Left lobe of liver (tissue), 2 donors: ENCODE data around the gene ARID1A. TPM values are rescaled to one million over a fixed set of nuclear protein-coding genes. Genes with fewer than 3 reads are reported as not detected.
"Not testable (repeated sequence)": the region's sequence is repeated elsewhere in the genome, so short reads cannot be mapped to it uniquely, and the experiment has no call there.

Experiments
- ATAC-seq: fragments of 200-7000 bp; cut with Tn5 transposase; one replicate; pipeline ENCODE4 v1.9.1; 2020; ENCODE audit warnings: mild to moderate bottlenecking, moderate library complexity
- DNase-seq: peaks from one replicate; pipeline ENCODE4 v3.0.0-alpha.2; 2020; ENCODE audit warnings: low spot score
- total RNA-seq: library from RNA; stranded (reverse); gene quantifications from one replicate; pipeline ENCODE4 v1.2.1, GENCODE V29; 2021
- donor health status: DM: no; HTN: no; CAD: no; lungs with moderate emphysema.
- donor health status: DM: no; HTN: yes; CAD: no.

The ARID1A gene
- total RNA-seq, 1 donor from 2014 or later: 27.0 TPM

DNA sequence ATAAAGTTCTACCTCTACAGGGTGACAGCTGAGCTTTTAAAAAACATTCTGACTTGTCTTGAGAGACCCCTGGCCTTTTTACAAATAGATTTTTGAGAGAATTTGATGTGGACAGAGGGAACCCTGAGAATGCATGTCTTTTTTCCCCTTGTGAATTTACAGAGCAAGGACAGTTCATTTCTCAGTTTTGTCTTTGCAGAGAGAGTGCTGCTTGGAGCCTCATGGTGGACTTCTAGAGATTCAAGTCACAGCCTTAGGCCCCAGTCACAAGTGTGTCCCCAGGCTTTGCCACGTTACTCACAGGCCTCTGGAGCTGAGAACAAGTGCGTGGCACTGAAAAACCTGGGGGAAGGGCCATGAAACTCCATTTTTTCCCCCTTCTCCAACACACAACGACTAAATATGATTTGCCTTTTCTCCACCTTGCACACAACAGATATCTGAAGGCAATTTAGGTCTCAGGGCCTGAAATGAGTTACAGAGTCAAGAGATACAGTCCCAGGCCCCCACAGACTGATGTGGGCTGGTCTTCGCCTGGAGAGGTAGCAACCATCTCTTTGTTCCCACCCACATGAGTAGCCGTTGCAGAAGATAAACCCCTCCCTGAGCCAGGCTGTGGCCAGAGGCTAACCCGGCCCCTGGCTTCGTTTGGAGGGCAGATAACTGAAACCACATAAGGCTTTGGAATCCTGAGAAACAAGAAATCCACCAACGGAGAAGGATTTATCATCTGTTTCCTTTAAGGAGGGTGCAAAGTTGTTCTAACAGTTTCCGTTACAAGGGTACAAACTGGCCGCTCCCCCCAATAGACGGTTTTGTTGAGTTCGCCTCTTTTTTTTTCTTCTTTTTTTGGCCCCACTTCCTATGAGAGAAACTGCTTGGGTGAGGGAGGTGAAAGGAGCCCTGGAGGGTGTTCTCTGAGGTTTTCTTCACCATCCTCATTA is 90.9 kb downstream of the ARID1A start:
- peak; percentile 63 for ATAC-seq
- DNase-seq: peak; percentile 83

DNA sequence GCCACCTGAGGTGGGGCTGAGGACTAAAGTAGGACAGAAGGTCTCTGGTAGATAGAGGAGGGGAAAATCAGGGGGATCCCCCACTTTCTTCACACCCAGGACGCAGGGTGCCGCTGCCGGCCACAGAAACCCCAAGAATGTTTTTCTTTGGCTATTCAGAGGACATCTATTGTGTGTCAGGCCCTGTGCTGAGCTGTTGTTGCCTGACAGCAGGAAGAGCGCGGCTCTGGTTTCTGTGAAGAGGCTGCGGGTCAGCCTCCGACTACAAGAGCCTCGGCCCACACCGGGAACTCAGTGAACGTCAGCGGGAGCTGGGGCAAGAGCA is 91.5 kb downstream of the ARID1A start:
- peak; percentile 15 for ATAC-seq
- no peak for DNase-seq

DNA sequence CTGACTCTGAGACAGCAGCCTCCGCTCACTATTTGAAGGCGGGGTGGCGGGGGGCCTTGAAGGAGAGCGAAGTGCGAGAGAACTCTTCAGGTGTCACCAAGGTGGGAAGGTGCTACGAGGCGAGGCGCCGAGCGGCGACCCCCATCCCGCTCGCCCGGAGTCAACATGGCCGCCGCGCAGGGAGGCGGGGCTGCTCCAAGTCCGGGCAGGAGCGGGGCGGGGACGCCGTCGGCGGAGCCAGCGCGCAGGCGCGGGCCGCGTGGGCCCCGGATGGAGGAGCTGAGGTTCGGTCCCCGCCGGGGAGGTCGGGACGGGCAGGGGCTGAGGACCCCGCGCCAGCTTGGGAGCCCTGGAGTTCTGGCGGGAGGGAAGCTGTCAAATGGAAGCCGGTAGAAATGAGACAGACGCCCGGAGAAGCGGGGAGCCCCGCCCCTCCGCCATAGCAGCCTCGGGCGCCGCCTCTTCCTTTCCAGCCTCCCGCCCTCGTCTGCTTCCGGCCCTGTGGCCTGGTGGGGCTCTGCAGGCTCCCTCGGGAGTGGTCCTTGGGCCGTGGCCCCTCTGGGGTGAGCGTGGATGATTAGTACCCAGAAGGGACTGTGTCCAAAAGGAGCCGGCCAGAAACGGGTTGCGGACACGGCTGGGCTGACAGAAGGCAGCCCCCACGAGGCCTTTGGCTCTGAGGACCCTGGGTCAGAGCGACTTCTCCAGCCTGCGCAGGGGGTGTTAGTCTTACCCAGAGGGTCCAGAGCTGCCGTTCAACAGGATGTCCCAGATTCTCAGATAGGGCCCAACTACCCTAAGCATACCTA is 92.1 kb downstream of the ARID1A start, which contains the start of gene PIGV:
Gene PIGV, plus strand, starts transcription at position 245 of the 809 bp plus-strand sequence. CDS start 2,866 bp downstream, outside the sequence.
- ATAC-seq: peak; percentile 75
- peak; percentile 89 for DNase-seq

DNA sequence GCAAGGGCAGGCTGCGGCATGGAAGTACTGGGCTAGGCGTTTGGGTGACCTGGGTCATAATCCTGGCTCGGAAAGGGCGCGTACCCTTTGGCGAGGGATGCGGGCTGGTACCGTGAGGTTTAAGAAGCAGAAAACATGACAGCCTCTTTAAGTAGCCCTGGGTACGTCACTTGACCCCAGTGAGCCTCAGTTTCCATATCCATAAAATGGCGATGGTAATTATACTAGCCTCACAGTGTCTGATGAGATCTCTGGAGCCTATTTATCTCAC is 92.6 kb downstream of the ARID1A start:
- no peak for ATAC-seq
- no peak for DNase-seq

DNA sequence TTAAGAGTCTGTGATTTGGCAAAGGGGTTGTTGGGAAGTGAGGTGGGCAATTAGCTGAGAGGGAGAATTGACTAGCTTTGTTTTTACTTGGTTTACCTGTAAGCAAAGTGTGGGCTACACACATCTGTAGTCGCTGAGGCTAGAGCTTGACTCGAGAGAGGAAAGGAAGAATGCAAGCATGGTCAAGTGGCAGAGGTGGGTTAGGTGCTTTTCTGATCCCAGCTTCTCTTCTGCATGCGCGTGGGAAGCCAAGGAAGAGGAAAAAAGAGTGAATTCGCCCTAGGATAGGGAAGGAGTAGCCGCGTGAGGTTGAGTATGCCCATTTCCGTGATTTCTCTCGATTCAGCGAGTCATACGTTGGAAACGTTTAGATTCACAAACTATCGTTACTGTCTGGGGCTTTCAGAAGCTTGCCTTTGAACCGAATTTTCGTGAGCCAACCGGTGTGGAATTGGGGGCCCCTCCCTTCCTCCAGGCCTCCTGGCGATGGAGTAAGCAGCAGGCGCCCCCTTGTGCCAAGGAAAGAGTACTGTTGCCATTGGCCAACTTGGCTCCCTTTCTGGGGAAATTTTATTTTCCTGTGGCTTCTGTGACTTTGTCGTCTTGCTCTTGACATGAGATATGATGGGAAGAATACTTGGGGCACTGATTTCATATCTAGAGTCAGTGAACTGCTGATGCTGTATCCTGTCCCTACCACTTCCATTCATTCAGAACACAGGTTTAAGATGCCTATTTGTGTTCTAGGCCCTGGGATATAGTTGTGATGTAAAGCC is 93.2 kb downstream of the ARID1A start:
- peak; percentile 67 for ATAC-seq

DNA sequence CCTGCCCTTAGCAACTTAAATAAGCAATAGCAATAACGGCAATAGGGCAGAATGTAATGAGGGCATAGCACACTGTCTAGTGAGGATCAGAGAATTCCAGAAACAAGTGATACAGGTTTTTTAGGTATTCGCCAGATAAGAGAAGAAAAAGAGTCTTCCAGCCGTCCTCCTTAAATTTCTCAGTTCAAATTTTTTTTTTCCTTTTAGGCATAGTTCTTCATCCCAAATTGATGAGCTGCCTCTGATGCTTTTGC is 93.7 kb downstream of the ARID1A start:
- ATAC-seq (no peak), DNase-seq (no peak)

More for the DNA sequence above, 93.2 kb downstream of the ARID1A start:
- DNase-seq: peak; percentile 88

DNA sequence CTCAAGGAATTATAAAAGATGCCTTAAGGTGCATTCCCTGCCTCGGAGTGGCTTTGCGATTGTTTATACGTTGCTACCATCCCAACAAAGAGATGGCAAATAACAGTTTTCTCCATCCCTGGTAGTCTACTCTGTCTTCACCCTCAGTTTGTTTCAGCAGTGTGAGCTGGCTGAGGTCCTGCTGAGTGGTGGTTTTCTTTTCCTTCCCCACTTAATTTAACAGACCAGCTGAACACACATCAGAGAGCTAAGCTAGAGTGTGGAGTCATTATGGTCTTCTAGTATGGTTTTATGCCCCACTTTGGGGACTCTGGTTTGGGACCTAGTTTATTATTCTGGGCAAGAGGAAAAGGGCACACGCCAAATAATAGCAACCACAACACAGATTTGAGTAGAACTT is 94.1 kb downstream of the ARID1A start:
- ATAC-seq (no peak), DNase-seq (no peak)

DNA sequence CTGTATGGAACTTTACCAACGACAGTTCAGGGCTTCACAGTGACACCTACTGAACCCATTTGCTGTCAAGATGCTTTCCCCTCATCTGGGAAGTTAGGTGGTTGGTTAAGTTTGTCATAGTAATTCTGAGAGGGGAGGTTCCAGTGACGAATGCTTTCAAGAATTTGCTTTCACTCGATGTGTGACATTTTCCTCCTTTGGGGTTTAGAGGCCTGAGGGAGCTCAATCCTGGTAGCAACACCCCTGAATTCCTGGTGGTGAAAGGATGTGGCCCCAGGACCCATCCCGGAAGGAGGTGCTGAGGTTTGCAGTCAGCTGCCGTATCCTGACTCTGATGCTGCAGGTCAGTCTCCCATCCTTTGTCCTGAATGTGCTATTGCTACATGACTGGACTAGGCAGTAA is 94.7 kb downstream of the ARID1A start:
- ATAC-seq (no peak), DNase-seq (no peak)

DNA sequence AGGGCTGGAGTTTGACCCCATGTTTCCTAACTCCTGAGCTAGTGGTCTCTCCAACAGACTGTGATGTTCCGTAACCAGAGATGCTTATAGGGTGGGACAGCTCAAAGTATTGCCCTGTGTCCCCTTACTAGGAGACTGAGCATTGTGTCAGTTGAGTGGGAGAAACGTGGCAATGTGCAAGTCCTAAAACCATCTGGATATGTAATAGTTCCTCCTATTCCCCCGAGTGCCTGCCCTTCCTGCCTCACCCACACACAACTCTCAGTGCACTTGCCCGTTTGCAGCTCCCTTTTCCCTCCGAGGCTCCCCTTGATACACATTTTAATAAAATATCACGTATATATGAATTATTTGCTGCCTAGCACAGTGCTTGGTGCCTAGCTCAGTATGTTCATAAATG is 95.3 kb downstream of the ARID1A start:
- ATAC-seq (no peak), DNase-seq (no peak)

DNA sequence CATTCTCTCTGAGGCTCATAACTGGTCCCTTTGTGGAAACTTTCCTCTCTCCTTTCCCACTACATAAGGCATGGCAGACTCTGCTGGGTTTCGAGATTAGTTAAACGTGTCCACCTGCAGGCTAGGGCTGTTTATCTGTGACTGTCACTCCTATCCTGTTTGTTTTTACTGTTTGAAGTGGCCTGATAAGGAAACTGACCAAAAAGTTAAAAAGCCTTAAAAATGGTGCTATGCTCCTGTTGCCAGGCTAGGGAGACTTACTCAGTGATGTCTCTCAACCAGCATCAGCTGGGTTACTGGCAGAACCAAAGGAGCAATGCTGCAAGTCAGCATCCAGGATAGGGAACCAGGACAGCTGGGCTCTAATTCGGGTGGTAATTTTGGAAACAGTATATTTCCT is 95.8 kb downstream of the ARID1A start:
- ATAC-seq (no peak), DNase-seq (no peak)

DNA sequence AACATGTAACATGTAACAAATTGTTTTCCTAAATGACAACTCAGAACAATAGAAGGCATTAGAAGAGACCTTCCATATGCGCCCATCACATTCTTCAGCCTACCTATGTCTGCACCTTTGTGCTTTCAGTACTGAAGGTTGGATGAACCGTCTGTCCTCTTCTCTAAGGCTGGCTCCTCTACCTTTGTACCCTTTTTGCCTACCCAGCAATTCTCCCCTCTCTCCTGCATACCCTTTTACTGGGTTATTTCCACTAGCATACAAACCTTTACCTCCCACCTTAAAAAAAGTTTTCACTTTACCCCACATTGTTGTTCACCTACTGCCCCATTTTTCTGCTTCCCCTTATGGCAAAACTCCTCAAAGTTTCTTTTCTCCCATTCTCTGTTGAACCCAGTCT is 97.1 kb downstream of the ARID1A start:
- ATAC-seq (no peak), DNase-seq (no peak)

DNA sequence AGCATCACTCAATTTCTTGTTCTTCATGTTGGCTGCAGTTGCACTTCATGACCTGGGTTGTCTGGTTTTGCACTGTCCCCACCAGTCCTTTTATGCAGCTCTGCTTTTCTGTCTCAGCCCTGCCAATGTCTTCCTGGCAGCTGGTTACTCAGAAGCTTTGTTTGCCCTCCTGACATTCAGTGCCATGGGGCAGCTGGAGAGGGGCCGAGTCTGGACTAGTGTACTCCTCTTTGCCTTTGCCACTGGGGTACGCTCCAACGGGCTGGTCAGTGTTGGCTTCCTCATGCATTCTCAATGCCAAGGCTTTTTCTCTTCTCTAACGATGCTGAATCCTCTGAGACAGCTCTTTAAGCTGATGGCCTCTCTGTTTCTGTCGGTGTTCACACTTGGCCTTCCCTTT is 98.6 kb downstream of the ARID1A start:
- peak; percentile 87 for ATAC-seq
- DNase-seq: peak; percentile 87

DNA sequence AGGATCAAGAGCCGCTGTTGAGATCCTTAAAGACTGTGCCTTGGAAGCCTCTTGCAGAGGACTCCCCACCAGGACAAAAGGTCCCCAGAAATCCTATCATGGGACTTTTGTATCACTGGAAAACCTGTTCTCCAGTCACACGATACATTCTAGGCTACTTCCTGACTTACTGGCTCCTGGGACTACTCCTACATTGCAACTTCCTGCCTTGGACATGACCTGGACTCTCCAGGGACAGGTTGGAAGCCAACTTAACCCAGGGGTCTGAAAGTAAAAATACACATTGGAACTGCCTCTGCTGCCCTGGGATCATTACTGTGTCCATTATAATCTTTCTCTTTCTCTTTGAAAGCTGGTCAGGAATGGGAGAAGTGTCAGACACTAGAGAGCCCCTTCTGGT is 101.8 kb downstream of the ARID1A start:
- no peak for ATAC-seq
- DNase-seq: no peak

DNA sequence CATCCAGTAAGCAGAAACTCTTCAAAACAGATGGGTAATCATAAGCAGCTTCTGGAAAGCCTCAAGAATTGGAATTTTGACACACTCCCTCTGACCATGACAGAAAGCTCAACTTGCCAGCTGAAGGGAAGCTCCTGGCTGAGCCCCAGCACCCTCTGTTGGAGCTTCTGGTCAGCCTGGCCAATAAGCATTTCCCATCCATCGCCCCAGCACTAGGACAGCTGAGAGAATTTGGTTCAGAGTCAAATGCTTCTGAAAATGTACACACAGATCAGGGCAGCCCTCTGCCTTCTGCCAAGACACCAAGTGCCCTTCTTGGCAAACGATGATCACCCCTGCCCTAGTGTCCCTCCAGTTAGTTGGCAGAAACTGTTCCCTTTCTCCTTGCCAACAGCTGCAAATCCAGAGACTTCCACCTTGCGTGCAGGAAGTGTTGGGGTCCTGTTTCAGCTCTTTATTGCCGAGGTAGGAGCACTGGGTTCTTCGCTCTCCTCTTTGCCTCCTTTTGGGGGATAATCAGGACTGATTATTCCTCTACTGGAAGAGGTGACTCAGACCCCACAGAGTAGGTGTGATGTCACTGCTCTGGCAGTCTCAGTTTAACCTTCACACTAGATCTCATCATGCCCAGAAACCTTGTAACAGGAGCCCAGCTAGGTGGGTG is 103.8 kb downstream of the ARID1A start:
- DNase-seq: peak; percentile 93
- peak; percentile 92 for ATAC-seq

DNA sequence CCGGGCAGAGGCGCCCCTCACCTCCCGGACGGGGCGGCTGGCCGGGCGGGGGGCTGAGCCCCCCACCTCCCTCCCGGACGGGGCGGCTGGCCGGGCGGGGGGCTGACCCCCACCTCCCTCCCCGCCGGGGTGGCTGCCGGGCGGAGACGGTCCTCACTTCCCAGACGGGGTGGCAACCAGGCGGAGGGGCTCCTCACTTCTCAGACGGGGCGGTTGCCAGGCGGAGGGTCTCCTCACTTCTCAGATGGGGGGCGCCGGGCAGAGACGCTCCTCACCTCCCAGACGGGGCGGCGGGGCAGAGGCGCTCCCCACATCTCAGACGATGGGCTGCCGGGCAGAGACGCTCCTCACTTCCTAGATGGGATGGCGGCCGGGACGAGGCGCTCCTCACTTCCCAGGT is 108.1 kb downstream of the ARID1A start:
- DNase-seq, ATAC-seq: not testable (repeated sequence)

DNA sequence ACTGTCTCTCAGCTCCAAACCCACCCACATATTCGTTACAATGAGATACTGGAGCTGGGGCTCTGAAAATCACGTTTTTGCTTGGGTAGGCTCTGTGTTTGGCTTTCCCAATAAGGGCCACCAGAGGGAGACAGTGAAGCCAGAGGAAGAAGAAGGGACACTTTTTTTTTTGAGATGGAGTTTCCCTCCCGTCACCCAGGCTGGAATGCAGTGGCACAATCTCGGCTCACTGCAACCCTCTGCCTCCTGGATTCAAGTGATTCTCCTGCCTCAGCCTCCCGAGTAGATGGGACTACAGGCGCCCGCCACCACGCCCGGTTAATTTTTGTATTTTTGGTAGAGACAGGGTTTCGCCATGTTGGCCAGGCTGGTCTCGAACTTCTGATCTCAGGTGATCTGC is 114.3 kb downstream of the ARID1A start:
- not testable (repeated sequence) for DNase-seq
- ATAC-seq: peak; percentile 76

DNA sequence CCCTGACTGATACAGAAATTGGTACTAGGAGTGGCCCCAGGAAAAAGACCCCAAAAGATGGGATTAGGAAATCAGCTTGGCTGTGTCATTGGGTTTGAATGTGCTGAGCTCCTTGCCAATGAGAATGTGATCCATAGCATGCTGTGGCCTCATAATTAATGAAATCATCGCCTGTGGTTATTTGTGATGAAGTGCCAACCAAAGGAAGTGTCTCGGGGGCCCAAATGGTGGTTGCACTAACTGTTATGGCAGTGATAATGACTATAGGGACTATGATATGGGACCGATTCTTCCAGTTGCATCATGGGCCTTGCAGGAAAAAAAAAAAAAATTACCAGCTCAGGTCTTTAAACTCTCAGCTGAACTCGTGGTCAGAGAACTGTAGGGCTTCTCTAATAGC is 115.2 kb downstream of the ARID1A start:
- no peak for DNase-seq

DNA sequence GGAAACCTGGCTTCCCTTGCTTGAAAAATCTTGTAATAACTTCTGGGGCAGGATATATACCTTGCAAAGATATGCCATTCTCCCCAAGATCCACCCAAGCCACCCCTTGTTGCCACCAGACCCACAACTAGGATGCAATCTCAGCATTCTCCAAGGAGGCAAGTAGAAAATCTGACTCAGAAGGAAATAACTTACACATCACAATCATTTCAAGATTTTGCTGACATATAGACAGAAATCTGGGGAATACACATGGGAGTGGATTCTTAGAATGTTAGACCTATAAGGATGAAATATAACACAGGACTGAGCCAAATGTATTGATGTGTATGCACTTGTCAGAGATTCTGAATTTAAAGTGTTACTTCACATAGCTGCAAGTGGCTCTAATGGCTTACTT is 115.9 kb downstream of the ARID1A start:
- no peak for ATAC-seq

More for the DNA sequence above, 115.2 kb downstream of the ARID1A start:
- no peak for ATAC-seq

DNA sequence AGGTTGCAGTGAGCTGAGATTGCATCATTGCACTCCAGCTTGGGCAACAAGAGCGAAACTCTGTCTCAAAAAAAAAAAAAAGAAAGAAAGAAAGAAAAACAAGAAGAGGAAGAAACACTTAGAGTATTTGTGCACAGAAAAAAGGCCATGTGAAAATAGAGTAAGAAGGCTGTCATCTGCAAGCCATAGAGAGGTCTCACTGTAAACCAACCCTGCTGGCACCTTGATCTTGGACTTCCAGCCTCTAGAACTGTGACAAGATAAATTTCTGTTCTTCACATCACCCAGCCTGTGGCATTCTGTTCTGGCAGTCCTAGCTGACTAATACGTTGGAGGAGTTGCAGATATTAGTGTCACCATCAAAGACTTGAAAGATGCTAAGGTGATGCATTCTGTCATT is 118.6 kb downstream of the ARID1A start:
- ATAC-seq (no peak), DNase-seq (no peak)

More for the DNA sequence above, 115.9 kb downstream of the ARID1A start:
- DNase-seq: no peak

DNA sequence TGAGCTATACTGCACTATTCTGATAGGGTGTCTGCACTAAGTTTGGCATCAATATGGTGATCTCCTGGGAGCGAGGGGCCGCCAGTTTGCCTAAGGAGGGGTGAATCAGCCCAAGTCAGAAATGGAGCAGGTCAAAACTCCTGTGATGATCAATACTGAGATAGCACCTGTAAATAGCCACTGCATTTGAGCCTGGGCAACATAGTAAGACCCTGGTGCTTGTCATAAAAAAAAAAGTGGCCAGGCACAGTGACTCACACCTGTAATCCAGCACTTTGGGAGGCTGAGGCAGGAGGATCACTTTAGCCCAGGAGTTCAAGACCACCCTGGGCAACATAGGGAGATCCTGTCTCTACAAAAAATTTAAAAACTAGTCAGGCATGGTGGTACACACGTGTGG is 119.1 kb downstream of the ARID1A start:
- ATAC-seq: no peak
- DNase-seq: no peak

DNA sequence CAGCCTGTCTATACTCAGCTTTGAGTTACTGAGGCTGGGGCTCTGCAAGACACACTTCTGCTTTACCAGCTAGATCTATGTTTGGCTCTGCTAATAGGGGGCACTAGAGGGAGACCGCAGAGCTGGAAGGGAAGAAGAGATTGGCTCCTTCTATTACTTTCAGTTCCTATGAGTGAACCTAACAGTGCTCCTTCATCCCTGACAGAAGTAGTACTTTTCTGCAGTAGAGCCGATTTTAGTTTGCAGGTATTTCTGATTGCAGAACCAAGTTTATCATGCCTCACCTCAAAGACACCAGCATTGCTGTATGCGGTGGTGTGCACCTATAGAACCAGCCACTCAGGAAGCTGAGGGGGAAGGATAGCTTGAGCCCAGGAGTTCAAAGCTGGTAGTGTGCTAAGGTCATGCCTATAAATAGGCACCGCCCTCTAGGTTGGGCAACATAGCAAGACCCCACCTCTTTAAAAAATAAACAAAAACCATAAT is 125.0 kb downstream of the ARID1A start:
- ATAC-seq: peak; percentile 67
- DNase-seq: no peak
